Measurements from ENCODE around the gene HSD17B12. TPM values are rescaled to one million over a fixed set of nuclear protein-coding genes. Genes with fewer than 3 reads are reported as not detected.
"Not testable (repeated sequence)": the region's sequence is repeated elsewhere in the genome, so short reads cannot be mapped to it uniquely, and the experiment has no call there.

HSD17B12 gene
- total RNA-seq, 1 donor from 2014 or later = 89.6 TPM

DNA sequence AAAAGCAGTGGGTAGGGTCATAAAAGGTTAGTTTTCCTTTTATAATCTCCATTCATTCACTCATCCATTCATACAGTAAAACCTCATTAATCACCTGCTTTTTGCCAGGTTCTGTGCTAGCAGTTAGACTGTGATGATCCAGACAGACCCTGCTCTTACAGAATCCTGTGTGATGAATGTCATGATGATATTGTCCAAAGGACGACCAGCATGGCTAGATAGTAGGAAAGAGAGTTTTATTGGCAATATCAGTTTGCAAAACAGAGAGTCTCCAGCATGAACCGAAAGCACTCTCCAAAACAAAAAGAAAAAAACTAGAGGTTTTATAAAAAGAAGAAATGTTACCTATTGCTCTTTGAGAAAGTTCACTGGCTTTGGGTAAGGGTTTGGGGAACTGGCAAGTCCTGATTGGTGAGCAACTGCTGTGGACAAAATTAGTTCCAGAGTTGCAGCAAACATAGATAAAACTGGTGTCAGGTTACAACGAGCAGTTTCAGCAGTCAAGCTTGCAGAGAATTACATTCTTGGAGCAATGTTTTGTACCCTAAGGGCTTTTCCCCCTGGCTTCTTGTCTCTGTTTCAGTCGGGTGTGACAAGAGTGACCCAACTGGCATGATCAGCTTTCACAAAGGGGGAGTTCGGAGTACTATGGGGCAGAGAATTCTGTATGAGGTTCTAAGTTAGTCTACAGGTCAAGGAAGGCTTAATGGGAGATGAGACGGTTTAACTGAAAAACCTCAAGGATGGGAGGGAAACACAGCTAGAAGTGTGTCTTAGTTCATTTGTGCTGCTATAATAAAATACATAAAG lies 58.3 kb downstream of the HSD17B12 start:
- DNase-seq (ENCODE audit: low read depth in 2 of 2) = no peak

DNA sequence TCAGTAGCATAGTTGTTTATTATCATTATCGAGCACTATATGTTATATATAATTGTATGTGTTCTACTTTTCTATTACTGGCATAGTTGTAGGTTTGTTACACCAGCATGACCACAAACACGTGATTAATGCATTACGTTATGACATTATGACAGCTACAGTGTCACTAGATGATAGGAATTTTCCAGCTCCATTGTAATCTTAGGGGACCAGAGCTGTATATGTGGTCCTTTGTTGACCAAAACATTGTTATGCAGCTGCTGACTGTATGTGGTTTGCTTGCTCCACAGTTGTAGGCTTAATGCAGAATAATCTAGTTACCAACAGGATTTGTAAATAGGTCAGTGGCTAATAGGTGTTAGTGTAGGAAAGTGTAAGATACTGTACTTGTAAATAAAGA lies 66.1 kb downstream of the HSD17B12 start:
- no peak for DNase-seq (ENCODE audit: low read depth in 2 of 2)

GRCh38 chr11:43747130-43747802 lies 66.7 kb downstream of the HSD17B12 start:
- DNase-seq (ENCODE audit: low read depth in 2 of 2) = no peak

DNA sequence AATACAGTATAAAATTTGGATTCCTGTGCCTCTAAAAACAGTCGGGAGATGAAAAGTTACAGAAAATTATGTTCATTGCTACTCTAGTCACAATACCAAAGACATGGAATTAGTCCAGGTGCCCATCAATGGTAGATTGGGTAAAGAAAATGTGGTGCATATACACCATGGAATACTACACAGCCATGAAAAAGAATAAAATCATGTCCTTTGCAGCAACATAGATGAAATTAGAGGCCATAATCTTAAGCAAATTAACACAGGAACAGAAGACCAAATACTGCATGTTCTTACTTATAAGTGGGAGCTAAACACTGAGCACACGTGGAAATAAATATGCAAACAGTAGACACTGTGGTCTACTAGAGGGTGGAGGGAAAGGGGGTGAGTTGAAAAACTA lies 67.6 kb downstream of the HSD17B12 start:
- DNase-seq (ENCODE audit: low read depth in 2 of 2) = no peak

DNA sequence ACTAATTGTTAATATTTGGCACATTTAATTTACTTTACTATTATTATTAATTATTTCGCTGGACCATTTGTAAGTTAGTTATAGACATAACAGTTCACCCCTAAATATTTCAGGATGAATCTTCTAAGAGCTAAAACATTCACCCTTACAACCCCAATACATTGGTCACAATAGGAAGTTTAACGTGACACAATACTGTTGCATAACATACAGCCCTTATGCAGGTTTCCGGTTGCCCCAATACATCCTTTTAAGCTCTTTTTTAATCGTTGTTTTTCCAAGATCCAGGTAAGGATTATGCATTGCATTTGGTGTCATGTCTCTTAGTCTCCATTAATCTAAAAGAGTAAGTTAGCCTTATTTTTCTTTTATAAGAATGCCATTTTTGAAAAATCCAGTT lies 71.2 kb downstream of the HSD17B12 start:
- DNase-seq (ENCODE audit: low read depth in 2 of 2) = no peak

DNA sequence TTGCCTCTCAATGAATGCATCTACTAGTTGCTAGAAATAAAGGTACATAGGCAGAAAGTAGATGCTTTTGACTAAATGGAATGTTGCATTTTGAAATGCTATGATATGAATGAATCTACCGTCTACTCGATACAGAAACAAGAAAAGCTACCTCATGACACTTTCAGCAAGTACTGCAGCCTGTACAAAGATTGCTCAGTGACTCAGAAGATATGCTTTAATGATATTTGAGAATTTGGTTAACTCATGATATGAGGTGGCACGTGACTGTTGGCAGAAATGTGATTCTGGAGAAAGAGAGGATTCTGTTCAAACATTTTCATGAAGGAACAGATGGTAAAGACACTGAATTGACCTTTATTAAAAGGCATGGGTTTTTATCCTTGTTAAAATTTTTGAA lies 76.0 kb downstream of the HSD17B12 start:
- DNase-seq (ENCODE audit: low read depth in 2 of 2) = no peak

DNA sequence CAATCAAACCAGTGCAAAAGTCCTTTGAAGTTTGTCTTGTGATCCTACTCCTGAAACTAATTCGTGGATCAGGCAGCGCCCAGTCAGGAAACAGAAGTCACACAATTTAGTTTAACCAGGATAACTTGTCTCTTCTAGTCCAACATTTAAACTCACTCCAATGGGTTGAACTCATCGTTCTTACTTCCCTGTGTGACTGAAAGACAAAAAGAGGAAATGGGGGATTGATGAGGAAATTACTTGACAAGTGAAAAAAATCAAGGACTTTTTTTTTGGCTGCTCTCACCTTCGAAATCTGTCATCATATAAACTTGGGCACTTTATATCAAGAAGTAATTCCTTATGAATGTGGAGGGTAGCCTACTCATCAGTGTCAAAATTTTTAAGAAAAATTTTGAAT lies 78.4 kb downstream of the HSD17B12 start:
- no peak for DNase-seq (ENCODE audit: low read depth in 2 of 2)

DNA sequence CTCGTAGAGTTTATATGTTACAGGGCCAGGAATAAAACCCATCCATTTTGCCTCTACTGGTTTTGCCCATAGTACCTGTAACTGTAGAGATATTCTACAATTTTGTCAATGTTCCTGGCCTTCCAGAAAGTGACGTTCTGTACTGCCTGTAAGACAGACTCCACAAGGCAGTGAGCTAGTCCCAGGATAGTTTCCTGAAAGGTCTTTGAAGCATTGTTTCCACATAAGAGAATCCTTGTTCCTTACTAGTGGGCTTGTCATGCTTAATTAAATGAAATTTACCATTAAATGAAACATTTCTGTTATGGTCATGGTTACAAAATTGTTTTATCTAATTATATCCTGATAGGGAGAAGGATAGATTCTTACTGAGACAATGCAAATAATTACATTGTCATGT lies 80.4 kb downstream of the HSD17B12 start:
- DNase-seq (ENCODE audit: low read depth in 2 of 2) = no peak

- DNase-seq (ENCODE audit: low read depth in 2 of 2) = no peak
These were observed 84.7 kb downstream of the HSD17B12 start for GRCh38 chr11:43765194-43765593.

DNA sequence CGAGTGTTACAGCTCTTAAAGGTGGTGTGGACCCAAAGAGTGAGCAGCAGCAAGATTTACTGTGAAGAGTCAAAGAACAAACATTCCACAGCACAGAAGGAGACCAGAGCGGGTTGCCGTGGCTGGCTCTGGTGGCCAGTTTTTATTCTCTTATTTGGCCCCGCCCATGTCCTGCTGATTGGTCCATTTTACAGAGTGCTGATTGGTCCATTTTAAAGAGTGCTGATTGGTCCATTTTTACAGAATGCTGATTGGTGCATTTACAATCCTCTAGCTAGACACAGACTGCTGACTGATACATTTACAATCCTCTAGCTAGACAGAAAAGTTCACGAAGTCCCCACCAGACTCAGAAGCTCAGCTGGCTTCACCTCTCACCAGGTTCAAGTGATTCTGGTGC lies 88.1 kb downstream of the HSD17B12 start:
- DNase-seq (ENCODE audit: low read depth in 2 of 2) = not testable (repeated sequence)

GRCh38 chr11:43770173-43770572 lies 89.6 kb downstream of the HSD17B12 start:
- no peak for DNase-seq (ENCODE audit: low read depth in 2 of 2)

GRCh38 chr11:43772733-43773132 lies 92.2 kb downstream of the HSD17B12 start:
- no peak for DNase-seq (ENCODE audit: low read depth in 2 of 2)

- no peak for DNase-seq (ENCODE audit: low read depth in 2 of 2)
These were observed 94.2 kb downstream of the HSD17B12 start for GRCh38 chr11:43774786-43775185.

DNA sequence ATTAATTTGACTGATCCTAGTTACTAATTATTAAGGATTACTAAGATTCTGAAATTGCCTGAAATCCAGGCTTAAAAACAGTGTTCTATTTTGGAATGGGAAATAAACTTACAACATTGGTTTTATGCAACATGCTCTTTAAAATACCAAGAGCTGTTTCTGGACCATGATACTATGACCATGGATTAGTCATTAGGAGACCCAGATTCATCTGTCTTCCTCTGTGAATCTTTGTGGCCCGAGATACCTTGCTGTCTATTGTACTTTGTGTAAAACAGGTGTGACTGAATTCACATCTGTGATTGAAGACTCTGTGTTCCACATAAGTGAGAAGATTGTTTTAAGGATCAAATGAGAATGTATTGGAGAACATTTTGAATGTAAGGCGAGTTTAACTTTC lies 98.8 kb downstream of the HSD17B12 start:
- DNase-seq (ENCODE audit: low read depth in 2 of 2) = no peak

DNA sequence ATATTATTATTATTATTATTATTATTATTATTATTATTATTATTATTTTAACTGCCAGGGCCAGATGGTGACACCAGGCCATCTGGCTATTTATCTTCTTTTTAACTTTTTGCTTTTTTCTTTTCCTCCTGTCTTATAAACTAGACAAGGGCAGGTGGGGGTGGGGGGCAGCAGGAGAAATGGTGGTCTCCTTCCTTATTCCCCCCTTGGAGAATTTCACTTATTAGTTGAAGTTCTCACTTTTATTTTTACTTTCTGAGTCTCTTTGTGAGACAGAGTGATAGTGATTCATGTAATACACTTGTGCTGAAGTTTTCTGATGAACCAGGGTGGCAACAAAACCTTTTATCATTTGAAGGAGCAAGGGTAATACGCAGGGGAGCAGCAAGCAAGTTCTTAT lies 103.8 kb downstream of the HSD17B12 start:
- DNase-seq (ENCODE audit: low read depth in 2 of 2) = no peak

- DNase-seq (ENCODE audit: low read depth in 2 of 2) = no peak
These were observed 104.3 kb downstream of the HSD17B12 start for GRCh38 chr11:43784866-43785265.

DNA sequence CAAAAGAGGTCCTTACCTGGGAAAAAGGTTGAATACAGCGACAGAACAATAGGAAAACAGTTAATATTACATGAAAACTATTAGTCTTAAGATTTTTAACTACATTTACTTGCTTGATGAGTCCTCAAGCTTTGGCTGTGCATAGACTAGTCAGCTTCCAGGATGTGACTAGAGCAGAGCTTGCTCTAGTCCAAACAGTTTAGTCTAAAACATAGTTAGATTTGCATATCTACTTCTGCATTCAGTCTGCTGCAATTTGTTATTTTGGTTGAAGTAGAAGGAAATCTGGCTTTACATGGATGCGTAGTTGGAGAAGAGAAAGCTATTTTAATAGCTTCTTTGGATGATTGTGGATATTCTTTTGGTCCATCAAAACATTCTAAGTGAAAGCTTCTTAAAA lies 104.8 kb downstream of the HSD17B12 start:
- DNase-seq (ENCODE audit: low read depth in 2 of 2) = no peak

- DNase-seq (ENCODE audit: low read depth in 2 of 2) = no peak
These were observed 105.5 kb downstream of the HSD17B12 start for GRCh38 chr11:43786016-43786415.

- DNase-seq (ENCODE audit: low read depth in 2 of 2) = no peak
These were observed 107.3 kb downstream of the HSD17B12 start for GRCh38 chr11:43787824-43788223.

DNA sequence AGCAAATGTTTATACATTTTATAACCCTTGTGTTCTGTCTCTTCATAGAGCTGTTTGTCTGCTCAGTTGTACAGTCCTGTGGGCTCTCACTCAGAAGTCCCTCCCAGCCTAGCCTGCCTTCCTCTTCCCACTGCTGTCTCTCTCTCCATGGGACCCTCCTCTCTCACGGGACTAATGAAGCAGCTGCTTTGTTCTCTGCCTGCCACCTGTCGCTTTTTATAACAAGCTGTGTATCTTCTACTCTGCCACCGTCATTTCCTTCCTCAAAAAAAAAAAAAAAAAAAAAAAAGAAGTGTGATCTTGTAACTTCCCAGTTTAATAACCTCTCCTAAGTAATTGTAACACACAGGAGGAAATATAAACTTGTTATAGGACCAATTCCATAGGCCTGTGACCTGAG lies 107.9 kb downstream of the HSD17B12 start:
- DNase-seq (ENCODE audit: low read depth in 2 of 2) = peak; percentile 20 to 51

DNA sequence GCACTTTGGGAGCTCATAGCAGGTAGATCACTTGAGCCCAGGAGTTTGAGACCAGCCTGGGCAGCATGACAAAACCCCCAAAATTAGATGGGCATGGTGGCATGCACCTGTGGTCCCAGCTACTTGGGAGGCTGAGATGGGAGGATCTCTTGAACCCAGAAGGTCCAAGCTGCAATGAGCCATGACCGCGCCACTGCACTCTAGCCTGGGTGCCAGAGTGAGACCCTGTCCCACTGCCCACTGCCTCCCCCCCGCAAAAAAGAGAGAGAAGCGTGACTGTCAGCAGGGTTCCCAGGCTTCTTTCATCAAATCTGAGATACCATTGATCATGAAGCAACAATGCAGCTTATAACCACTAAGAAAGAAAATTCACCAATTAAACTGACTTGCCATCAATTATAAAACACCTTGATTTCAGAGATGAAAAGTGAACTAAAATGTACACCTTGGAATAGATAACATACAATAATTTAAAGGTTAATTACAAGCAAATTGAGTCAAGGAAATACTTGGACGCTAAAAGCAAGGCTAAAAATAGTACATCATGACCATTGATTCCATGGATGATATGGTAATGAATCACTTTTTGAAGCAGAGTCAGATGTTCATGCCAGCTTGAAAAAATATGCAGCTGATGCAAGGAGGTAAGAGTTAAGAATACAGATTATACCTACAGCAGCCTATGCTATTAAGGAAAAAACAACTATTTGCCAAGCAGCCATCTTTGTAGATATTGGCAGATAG lies 109.3 kb downstream of the HSD17B12 start:
- DNase-seq (ENCODE audit: low read depth in 2 of 2) = peak in 1 of 2 donors; percentile 11

DNA sequence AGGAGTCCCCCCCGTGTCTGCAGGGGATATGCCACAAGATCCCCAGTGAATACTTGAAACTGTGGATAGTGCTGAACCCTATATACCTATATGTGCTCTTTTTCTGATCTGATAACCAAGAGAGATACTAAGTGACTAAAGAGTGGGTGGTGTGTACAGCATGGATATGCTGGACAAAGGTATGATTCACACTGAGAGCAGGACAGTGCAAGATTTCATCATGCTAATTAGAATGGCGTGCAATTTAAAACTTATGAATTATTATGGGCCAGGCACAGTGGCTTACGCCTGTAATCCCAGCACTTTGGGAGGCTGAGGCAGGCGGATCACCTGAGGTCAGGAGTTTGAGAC lies 109.9 kb downstream of the HSD17B12 start:
- no peak for DNase-seq (ENCODE audit: low read depth in 2 of 2)

- DNase-seq (ENCODE audit: low read depth in 2 of 2) = no peak
These were observed 116.8 kb downstream of the HSD17B12 start for GRCh38 chr11:43797337-43797736.

All from dermis microvascular lymphatic vessel endothelial cell (primary cell).